SK-N-DZ (cell line): ENCODE measurements around the gene SPINK13.

Experiments used
- DNase-seq: peaks from one replicate; pipeline ENCODE4 v3.0.0-alpha.2; 2015; ENCODE audit warnings: low spot score
- small RNA-seq, 2 experiments: library from RNA; depleted of rRNA; stranded (forward); fragments of <200 nt; gene quantifications; one replicate each; pipeline ENCODE3, GENCODE V24; 2014

The SPINK13 gene

DNA sequence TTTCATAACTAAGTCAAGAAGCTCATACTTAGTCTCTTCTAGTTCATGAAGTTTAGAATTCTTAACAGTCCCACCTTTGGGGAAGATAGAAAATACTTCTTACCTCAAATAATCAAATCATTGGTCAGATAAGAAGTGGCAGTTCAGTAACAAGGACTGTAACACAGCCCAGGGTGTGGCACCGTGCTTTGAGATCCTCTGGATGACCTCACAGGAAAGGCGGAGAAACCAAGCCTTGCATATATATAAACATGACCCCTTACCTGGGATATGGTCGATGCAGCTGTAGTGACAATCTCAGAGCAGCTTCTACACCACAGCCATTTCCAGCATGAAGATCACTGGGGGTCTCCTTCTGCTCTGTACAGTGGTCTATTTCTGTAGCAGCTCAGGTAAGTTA is 43.6 kb downstream of the SPINK13 start, which contains the start of gene SPINK7:
Gene SPINK7 (plus strand): TSS at position 271 of the 400 bp plus-strand sequence. CDS start 61 bp downstream, at position 332.
- DNase-seq = no peak

DNA sequence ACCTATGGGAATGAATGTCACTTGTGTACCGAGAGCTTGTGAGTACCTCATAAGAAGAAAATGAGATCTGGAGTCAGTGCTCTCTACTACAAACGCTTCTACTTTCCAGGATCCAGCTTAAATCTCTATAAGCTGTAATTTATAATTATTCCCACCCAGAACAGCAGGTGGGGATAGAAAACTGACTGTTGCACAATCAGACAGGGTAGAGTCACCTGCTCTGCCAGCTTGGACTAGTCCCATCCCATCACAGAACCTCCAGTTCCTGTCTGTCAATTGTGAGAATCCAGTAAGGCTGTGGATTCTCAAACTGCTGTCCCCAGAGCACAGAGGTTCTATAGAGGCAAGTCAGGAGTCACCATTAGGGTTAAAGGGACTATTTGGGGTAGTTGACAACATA is 45.6 kb downstream of the SPINK13 start:
- DNase-seq = no peak

DNA sequence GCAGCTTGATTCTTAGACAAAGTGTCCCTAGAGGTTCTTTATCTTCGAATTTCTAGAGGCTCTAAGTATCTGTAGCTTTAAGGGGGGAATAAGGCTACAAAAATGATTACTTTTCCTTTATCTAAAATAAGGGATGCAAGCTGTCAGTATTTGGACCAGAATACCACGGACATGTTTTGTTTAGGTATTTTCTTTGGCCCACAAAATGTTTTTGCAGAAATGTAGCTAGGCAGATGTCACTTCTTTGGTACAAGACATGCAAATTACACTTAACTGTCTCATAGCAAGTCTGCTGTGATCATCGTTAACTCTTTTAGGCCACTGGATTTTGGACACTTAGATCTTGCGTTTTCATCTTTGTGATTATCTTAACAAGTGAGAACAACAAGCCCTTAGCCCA is 46.1 kb downstream of the SPINK13 start:
- DNase-seq = no peak

DNA sequence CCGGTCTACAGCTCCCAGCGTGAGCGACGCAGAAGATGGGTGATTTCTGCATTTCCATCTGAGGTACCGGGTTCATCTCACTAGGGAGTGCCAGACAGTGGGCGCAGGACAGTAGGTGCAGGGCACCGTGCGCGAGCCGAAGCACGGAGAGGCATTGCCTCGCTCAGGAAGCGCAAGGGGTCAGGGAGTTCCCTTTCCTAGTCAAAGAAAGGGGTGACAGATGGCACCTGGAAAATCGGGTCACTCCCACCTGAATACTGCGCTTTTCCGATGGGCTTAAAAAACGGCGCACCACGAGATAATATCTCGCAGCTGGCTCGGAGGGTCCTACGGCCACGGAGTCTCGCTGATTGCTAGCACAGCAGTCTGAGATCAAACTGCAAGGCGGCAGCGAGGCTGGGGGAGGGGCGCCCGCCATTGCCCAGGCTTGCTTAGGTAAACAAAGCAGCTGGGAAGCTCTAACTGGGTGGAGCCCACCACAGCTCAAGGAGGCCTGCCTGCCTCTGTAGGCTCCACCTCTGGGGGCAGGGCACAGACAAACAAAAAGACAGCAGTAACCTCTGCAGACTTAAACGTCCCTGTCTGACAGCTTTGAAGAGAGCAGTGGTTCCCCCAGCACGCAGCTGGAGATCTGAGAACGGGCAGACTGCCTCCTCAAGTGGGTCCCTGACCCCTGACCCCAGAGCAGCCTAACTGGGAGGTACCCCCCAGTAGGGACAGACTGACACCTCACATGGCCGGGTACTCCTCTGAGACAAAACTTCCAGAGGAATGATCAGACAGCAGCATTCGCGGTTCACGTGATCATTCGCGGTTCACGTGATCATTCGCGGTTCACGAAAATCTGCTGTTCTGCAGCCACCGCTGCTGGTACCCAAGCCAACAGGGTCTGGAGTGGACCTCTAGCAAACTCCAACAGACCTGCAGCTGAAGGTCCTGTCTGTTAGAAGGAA is 51.7 kb downstream of the SPINK13 start:
- DNase-seq = peak; percentile 59

DNA sequence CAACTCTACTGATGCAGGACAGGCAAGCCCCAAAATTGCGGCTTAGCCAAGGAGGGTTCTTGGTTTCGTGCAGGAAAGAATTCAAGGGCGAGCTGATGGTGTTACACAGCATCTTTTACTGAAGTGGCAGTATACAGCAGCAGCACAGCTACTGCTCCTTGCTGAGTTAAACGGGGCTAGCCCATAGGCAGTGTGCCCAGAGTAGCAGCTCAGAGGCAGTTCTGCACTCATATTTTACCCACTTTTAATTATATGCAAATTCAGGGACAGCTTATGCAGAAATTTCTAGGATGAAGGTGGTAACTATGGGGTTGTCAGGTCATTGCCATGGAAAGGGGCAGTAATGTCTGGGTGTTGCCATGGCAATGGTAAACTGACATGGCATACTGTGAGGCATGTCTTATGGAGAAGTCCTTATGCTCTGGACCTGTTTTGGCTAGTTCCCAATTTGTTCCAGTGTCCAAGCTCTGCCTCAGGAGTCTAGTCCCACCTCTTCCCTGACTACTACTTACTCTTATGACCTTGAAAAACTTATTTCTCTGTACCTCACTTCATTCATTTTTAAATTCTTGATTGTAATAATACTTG is 64.8 kb downstream of the SPINK13 start:
- DNase-seq = no peak

DNA sequence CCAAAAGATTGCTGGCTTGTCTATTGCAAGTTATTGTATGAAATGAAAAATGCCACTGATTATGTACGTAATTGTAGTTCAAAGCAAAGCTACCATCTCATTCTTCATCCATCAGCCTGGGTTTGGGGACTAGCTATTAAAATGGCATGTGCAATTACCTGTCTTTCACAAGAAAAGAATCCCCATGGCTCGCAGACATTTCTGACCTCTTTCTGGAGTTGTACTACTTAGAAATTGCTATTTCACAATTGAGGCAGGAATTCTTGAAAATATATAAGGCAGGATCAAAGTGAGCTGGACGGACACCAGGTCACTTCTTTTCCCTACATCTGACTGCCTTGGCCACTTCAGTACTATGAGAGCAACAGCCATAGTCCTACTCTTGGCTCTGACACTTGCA is 66.7 kb downstream of the SPINK13 start, which contains the start of gene SPINK9:
Gene SPINK9 (plus strand): TSS at position 301 of the 400 bp plus-strand sequence. CDS start 55 bp downstream, at position 356.
- DNase-seq = no peak

Small RNAs within 50 kb of the gene (small RNA-seq; reads per million reads assigned to genes)
- gene HMGN1P16 = 0 reads per million in 2 experiments
